ENCODE results near the gene NEU1.

DNA sequence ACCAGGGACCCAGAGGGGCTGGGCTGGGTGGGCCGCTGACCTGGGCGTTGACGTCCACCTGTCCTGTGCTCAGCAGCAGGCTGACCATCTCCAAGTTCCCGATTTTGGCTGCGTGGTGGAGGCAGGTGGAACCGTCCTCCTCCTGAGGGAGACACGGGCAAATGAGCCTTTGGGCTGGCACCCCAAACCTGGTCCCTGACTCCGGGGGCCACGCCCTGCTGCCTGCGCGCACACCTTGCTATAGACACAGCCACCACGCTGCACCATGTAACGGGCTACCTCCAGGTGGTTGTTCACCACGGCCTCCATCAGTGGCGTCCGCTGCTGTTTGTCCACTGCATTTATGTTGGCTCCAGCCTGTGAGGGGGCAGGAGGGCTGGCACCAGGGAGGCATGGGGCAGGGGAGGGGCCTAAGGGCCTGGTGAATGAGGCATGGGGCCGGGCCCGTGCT is 23.9 kb upstream of the NEU1 start:
- TF ChIP-seq, protein P1, sequence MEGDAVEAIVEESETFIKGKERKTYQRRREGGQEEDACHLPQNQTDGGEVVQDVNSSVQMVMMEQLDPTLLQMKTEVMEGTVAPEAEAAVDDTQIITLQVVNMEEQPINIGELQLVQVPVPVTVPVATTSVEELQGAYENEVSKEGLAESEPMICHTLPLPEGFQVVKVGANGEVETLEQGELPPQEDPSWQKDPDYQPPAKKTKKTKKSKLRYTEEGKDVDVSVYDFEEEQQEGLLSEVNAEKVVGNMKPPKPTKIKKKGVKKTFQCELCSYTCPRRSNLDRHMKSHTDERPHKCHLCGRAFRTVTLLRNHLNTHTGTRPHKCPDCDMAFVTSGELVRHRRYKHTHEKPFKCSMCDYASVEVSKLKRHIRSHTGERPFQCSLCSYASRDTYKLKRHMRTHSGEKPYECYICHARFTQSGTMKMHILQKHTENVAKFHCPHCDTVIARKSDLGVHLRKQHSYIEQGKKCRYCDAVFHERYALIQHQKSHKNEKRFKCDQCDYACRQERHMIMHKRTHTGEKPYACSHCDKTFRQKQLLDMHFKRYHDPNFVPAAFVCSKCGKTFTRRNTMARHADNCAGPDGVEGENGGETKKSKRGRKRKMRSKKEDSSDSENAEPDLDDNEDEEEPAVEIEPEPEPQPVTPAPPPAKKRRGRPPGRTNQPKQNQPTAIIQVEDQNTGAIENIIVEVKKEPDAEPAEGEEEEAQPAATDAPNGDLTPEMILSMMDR (IDR thresholded peaks at IDR 0.05): no peak
- TF ChIP-seq POLR2AphosphoS5 (IDR thresholded peaks at IDR 0.05) (no peak), POLR2A (IDR thresholded peaks at IDR 0.05) (no peak)
